Keratinocyte (primary cell): ENCODE measurements around the gene C2CD5. TPM values are rescaled to one million over a fixed set of nuclear protein-coding genes. Genes with fewer than 3 reads are reported as not detected.
A peak's percentile ranks its signal among the peaks of the same experiment; 100 is the strongest.

ENCODE experiments used
- DNase-seq: peaks from one replicate; pipeline ENCODE4 v3.0.0-alpha.2; 2011; ENCODE audit warnings: low read depth, missing footprints, low spot score
- FAIRE-seq: peaks from 2 replicates; lab custom pipeline; 2011; peaks lifted over from hg19 to GRCh38; lab: Jason Lieb, UNC
- H2AFZ ChIP-seq: 2 replicates; pipeline ENCODE4 v1.6.0; 2012; ENCODE audit warnings: low read length, control low read depth, inconsistent platforms; ENCODE audit not compliant: control insufficient read depth
- H3K27ac ChIP-seq: 2 replicates; pipeline ENCODE4 v1.5.1; 2011; ENCODE audit warnings: low read length; ENCODE audit not compliant: control insufficient read depth, insufficient read depth
- H3K27me3 ChIP-seq: 3 replicates; pipeline ENCODE4 v1.6.0; 2011; ENCODE audit warnings: low read length; ENCODE audit not compliant: control insufficient read depth, insufficient read depth; ENCODE audit errors: extremely low read depth
- H3K36me3 ChIP-seq, 2 experiments: 2 replicates in 1 of 2; 3 replicates in 1 of 2; pipeline ENCODE4 v1.5.1; 2011; ENCODE audit warnings: low read length in 2 of 2, mild to moderate bottlenecking in 1 of 2; ENCODE audit not compliant: control insufficient read depth in 2 of 2, insufficient read depth in 2 of 2; ENCODE audit errors: extremely low read depth in 1 of 2
- H3K4me1 ChIP-seq: 3 replicates; pipeline ENCODE4 v1.5.1; 2011; ENCODE audit warnings: low read length; ENCODE audit not compliant: control insufficient read depth, insufficient read depth; ENCODE audit errors: extremely low read depth
- H3K4me2 ChIP-seq: 3 replicates; pipeline ENCODE4 v1.6.0; 2011; ENCODE audit warnings: low read depth, low read length; ENCODE audit not compliant: control insufficient read depth, insufficient read depth; ENCODE audit errors: extremely low read depth
- H3K4me3 ChIP-seq, 3 experiments: fragments of 200-600 bp in 1 of 3; sonication (generic) in 1 of 3; 2 replicates in 2 of 3; 3 replicates in 1 of 3; pipeline ENCODE4 v1.5.1; 2011 to 2016; ENCODE audit warnings: low read length in 3 of 3, mild to moderate bottlenecking in 3 of 3, control low read depth in 2 of 3, inconsistent platforms in 1 of 3, low read depth in 1 of 3, mixed read lengths in 1 of 3, mixed run types in 1 of 3, moderate library complexity in 1 of 3; ENCODE audit not compliant: control insufficient read depth in 2 of 3, insufficient read depth in 2 of 3; ENCODE audit errors: extremely low read depth in 1 of 3
- H3K79me2 ChIP-seq: 2 replicates; pipeline ENCODE4 v1.6.0; 2012; ENCODE audit warnings: low read length; ENCODE audit not compliant: control insufficient read depth, insufficient read depth
- H3K9ac ChIP-seq: 3 replicates; pipeline ENCODE4 v1.6.0; 2011; ENCODE audit warnings: low read length; ENCODE audit not compliant: control insufficient read depth, insufficient read depth; ENCODE audit errors: extremely low read depth
- H3K9me1 ChIP-seq: 3 replicates; pipeline ENCODE4 v1.6.0; 2011; ENCODE audit warnings: low read length; ENCODE audit not compliant: control insufficient read depth, insufficient read depth; ENCODE audit errors: extremely low read depth
- H3K9me3 ChIP-seq: 2 replicates; pipeline ENCODE4 v1.5.1; 2012; ENCODE audit warnings: low read depth, low read length; ENCODE audit not compliant: control insufficient read depth
- H4K20me1 ChIP-seq: 3 replicates; pipeline ENCODE4 v1.6.0; 2011; ENCODE audit warnings: low read length; ENCODE audit not compliant: control insufficient read depth, insufficient read depth; ENCODE audit errors: extremely low read depth
- CTCF ChIP-seq, 3 experiments: IDR thresholded peaks in 1 of 3; conservative IDR thresholded peaks in 1 of 3; optimal IDR thresholded peaks in 1 of 3; 2 replicates in 2 of 3; 3 replicates in 1 of 3; pipeline versions ENCODE3 to v1.5.1; 2011; ENCODE audit warnings: low read length in 3 of 3, mild to moderate bottlenecking in 3 of 3, moderate library complexity in 2 of 3, control low read depth in 1 of 3, inconsistent platforms in 1 of 3; ENCODE audit not compliant: insufficient read depth in 2 of 3; ENCODE audit errors: extremely low read depth in 1 of 3
- EZH2 ChIP-seq: IDR thresholded peaks from one replicate; pipeline ENCODE4 v1.6.1; 2012; ENCODE audit warnings: inconsistent platforms, mild to moderate bottlenecking, low read length, moderate library complexity
- dilution Hi-C: fragments of 300-500 bp; cut with MboI; formaldehyde crosslinking; loops from one replicate; pipeline ENCODE4 v1.7.0; 2020; ENCODE audit warnings: low sequenced_read_pairs; ENCODE audit not compliant: extremely low pct_ligation_motif_present
- polyA plus RNA-seq, 5 experiments: library from polyadenylated mRNA; depleted of rRNA in 3 of 5; stranded (reverse) in 3 of 5; stranded (forward) in 1 of 5; unstranded in 1 of 5; fragments of >200 nt; gene quantifications; 1 replicate in 1 of 5; 2 replicates in 3 of 5; 3 replicates in 1 of 5; pipeline versions ENCODE4 v1.2.1 to v1.2.3, GENCODE V29; 2011 to 2012; ENCODE audit warnings: missing spikeins in 2 of 5, low read depth in 1 of 5, low replicate concordance in 1 of 5

Gene C2CD5
- polyA plus RNA-seq, 1 donor (not counting 4 experiments of a cell fraction or from before 2014, with no cell fraction given) = 17.7 TPM

- H3K9me3 ChIP-seq = no peaks in the 10 kb centered on the region
- no peaks in the 10 kb centered on the region for H3K79me2 ChIP-seq
- FAIRE-seq = no peak
- H3K27ac ChIP-seq = no peak overlapping the region
- no peaks in the 10 kb centered on the region for H4K20me1 ChIP-seq
- no peak for TF ChIP-seq CTCF (optimal IDR thresholded peaks at IDR 0.05 in 1 of 3, IDR thresholded peaks at IDR 0.05 in 1 of 3, conservative IDR thresholded peaks at IDR 0.05 in 1 of 3; ENCODE audit: extremely low read depth in 1 of 3, insufficient read depth in 2 of 3, low read length in 3 of 3)
- no peak for TF ChIP-seq EZH2
- H3K4me3 ChIP-seq = no peak overlapping the region
- no peak for DNase-seq
- no peak overlapping the region for H2AFZ ChIP-seq
- no peaks in the 10 kb centered on the region for H3K36me3 ChIP-seq
- H3K27me3 ChIP-seq = no peaks in the 10 kb centered on the region
- H3K4me1 ChIP-seq = no peaks in the 10 kb centered on the region
- H3K4me2 ChIP-seq = no peak overlapping the region
- no peaks in the 10 kb centered on the region for H3K9me1 ChIP-seq
- dilution Hi-C loops = no loop called here
- no peak overlapping the region for H3K9ac ChIP-seq
Measured at GRCh38 chr12:22457085-22457484, 87.3 kb downstream of the C2CD5 start.

GRCh38 chr12:22453511-22453910 lies 90.8 kb downstream of the C2CD5 start:
- Histone ChIP-seq H3K79me2 (no peaks in the 10 kb centered on the region), H4K20me1 (no peaks in the 10 kb centered on the region), H3K27me3 (no peaks in the 10 kb centered on the region), H3K9ac (no peak overlapping the region), H3K4me3 (no peak overlapping the region), H3K9me1 (no peaks in the 10 kb centered on the region), H3K4me2 (no peak overlapping the region), H3K9me3 (no peaks in the 10 kb centered on the region), H3K4me1 (no peaks in the 10 kb centered on the region), H2AFZ (no peak overlapping the region), H3K27ac (no peak overlapping the region), H3K36me3 (no peaks in the 10 kb centered on the region)
- dilution Hi-C loops = no loop called here
- TF ChIP-seq EZH2 (no peak), CTCF (optimal IDR thresholded peaks at IDR 0.05 in 1 of 3, IDR thresholded peaks at IDR 0.05 in 1 of 3, conservative IDR thresholded peaks at IDR 0.05 in 1 of 3; ENCODE audit: extremely low read depth in 1 of 3, insufficient read depth in 2 of 3, low read length in 3 of 3) (no peak)
- DNase-seq (no peak), FAIRE-seq (peak; percentile 39)
